OCI-LY3 (cell line): ENCODE measurements around the gene MED8.
"Not testable (repeated sequence)": the region's sequence is repeated elsewhere in the genome, so short reads cannot be mapped to it uniquely, and the experiment has no call there.

Experiments
- H2AFZ ChIP-seq: fragments of 200-600, 300-600 bp; shearing (Covaris generic); 2 replicates; pipeline ENCODE4 v1.6.0; 2014; ENCODE audit warnings: antibody characterized with exemption, low read depth, low read length
- H3K27ac ChIP-seq: fragments of 200-600, 300-600 bp; sonication (generic); 2 replicates; pipeline ENCODE4 v1.5.1; 2014; ENCODE audit warnings: mild to moderate bottlenecking, low read length, moderate library complexity, mixed read lengths
- H3K27me3 ChIP-seq: fragments of 200-600, 300-600 bp; sonication (generic); 2 replicates; pipeline ENCODE4 v1.6.1; 2014; ENCODE audit warnings: low read depth, low read length, mixed read lengths
- H3K36me3 ChIP-seq: fragments of 200-600, 300-600 bp; sonication (generic); replicated peaks from 2 replicates; pipeline ENCODE3; 2014; ENCODE audit warnings: low read depth, low read length, mixed read lengths
- H3K4me1 ChIP-seq: fragments of 300-600, 200-600 bp; sonication (generic); 2 replicates; pipeline ENCODE4 v1.6.1; 2014; ENCODE audit warnings: low read length, mixed read lengths
- H3K4me2 ChIP-seq: fragments of 200-600, 300-600 bp; sonication (generic); 2 replicates; pipeline ENCODE4 v1.6.1; 2014; ENCODE audit warnings: low read length, mixed read lengths
- H3K4me3 ChIP-seq: fragments of 300-600, 200-600 bp; sonication (generic); 2 replicates; pipeline ENCODE4 v1.5.1; 2014; ENCODE audit warnings: antibody characterized with exemption, mild to moderate bottlenecking, low read length, moderate library complexity
- H3K79me2 ChIP-seq: fragments of 300-600, 200-600 bp; shearing (Covaris generic); 2 replicates; pipeline ENCODE4 v1.6.1; 2014; ENCODE audit warnings: mild to moderate bottlenecking, low read length, mixed read lengths
- H3K9ac ChIP-seq: fragments of 300-600, 200-600 bp; shearing (Covaris generic); 2 replicates; pipeline ENCODE4 v1.6.0; 2014; ENCODE audit warnings: mild to moderate bottlenecking, low read length, moderate library complexity
- H3K9me3 ChIP-seq: fragments of 200-600, 300-600 bp; shearing (Covaris generic); 2 replicates; pipeline ENCODE4 v1.6.1; 2014; ENCODE audit warnings: low read length, mixed read lengths; ENCODE audit not compliant: insufficient read depth
- H4K20me1 ChIP-seq: fragments of 200-600, 300-600 bp; sonication (generic); 2 replicates; pipeline ENCODE4 v1.6.1; 2016; ENCODE audit warnings: low read length, mixed read lengths; ENCODE audit not compliant: insufficient read depth
- CTCF ChIP-seq: fragments of 200-600, 300-600 bp; sonication (generic); IDR thresholded peaks from 2 replicates; pipeline ENCODE4 v1.5.1; 2014; ENCODE audit warnings: antibody characterized with exemption, low read length, low read depth
- EZH2phosphoT487 ChIP-seq: fragments of 200-600 bp; shearing (Covaris generic); IDR thresholded peaks from 2 replicates; pipeline ENCODE4 v1.6.1; 2018; ENCODE audit warnings: antibody characterized with exemption, mixed run types, low read depth

The MED8 gene

GRCh38 chr1:43405219-43405875 is 15.7 kb upstream of the MED8 start:
- no peak overlapping the region for H2AFZ ChIP-seq
- no peaks in the 10 kb centered on the region for H3K4me1 ChIP-seq
- peaks cover 3% of the 10 kb centered on the region for H3K36me3 ChIP-seq
- no peak overlapping the region for H3K4me2 ChIP-seq
- no peaks in the 10 kb centered on the region for H3K79me2 ChIP-seq
- no peak for TF ChIP-seq CTCF
- TF ChIP-seq EZH2phosphoT487: no peak
- no peaks in the 10 kb centered on the region for H4K20me1 ChIP-seq
- no peaks in the 10 kb centered on the region for H3K9me3 ChIP-seq
- no peak overlapping the region for H3K27ac ChIP-seq
- H3K9ac ChIP-seq: no peak overlapping the region
- H3K27me3 ChIP-seq: no peaks in the 10 kb centered on the region
- H3K4me3 ChIP-seq: no peak overlapping the region

GRCh38 chr1:43404353-43404752 is 14.8 kb upstream of the MED8 start:
- H3K27ac ChIP-seq: no peak overlapping the region
- H3K9me3 ChIP-seq: no peaks in the 10 kb centered on the region
- peaks cover 3% of the 10 kb centered on the region for H3K36me3 ChIP-seq
- no peak overlapping the region for H3K4me2 ChIP-seq
- H3K9ac ChIP-seq: no peak overlapping the region
- H3K4me1 ChIP-seq: no peaks in the 10 kb centered on the region
- no peaks in the 10 kb centered on the region for H4K20me1 ChIP-seq
- H3K79me2 ChIP-seq: no peaks in the 10 kb centered on the region
- H3K27me3 ChIP-seq: no peaks in the 10 kb centered on the region
- H2AFZ ChIP-seq: no peak overlapping the region
- TF ChIP-seq CTCF (no peak), EZH2phosphoT487 (no peak)
- H3K4me3 ChIP-seq: no peak overlapping the region

GRCh38 chr1:43402089-43402865 is 12.7 kb upstream of the MED8 start:
- no peak for TF ChIP-seq EZH2phosphoT487
- no peak for TF ChIP-seq CTCF
- Histone ChIP-seq H2AFZ (no peak overlapping the region), H3K4me1 (no peaks in the 10 kb centered on the region), H3K79me2 (no peaks in the 10 kb centered on the region), H3K27ac (no peak overlapping the region), H3K4me3 (no peak overlapping the region), H3K4me2 (no peak overlapping the region), H3K27me3 (no peaks in the 10 kb centered on the region), H3K36me3 (peaks cover 3% of the 10 kb centered on the region), H4K20me1 (no peaks in the 10 kb centered on the region), H3K9ac (no peak overlapping the region), H3K9me3 (no peaks in the 10 kb centered on the region)

GRCh38 chr1:43400441-43400840 is 10.8 kb upstream of the MED8 start:
- H2AFZ ChIP-seq, H3K79me2 ChIP-seq, H3K36me3 ChIP-seq, H4K20me1 ChIP-seq, H3K27me3 ChIP-seq, H3K9me3 ChIP-seq, H3K4me3 ChIP-seq, H3K4me1 ChIP-seq, H3K4me2 ChIP-seq, H3K27ac ChIP-seq, H3K9ac ChIP-seq: not testable (repeated sequence)
